ENCODE data around the gene NGLY1. TPM values are rescaled to one million over a fixed set of nuclear protein-coding genes. Genes with fewer than 3 reads are reported as not detected.

Gene NGLY1
- total RNA-seq, 4 donors from 2014 or later: 21.2 to 25.7 (median 23.3) TPM

GRCh38 chr3:25695731-25696420 is 87.4 kb downstream of the NGLY1 start:
- H3K27ac ChIP-seq (replicated peaks in 1 of 4): no peak overlapping the region
- H3K4me1 ChIP-seq: no peaks in the 10 kb centered on the region
- TF ChIP-seq POLR2A (IDR thresholded peaks at IDR 0.05; ENCODE audit: low read depth) (no peak), CTCF (IDR thresholded peaks at IDR 0.05) (no peak), EP300 (IDR thresholded peaks at IDR 0.05) (no peak), POLR2AphosphoS5 (IDR thresholded peaks at IDR 0.05) (no peak)
- DNase-seq (ENCODE audit: extremely low spot score): no peak
- WGBS: 90% methylated on average over 4 of the region's 4 CpGs
- H3K4me3 ChIP-seq: no peak overlapping the region
- no peaks in the 10 kb centered on the region for H3K9me3 ChIP-seq
- peaks cover 0 to 8% (median 0%) of the 10 kb centered on the region in 4 donors for H3K27me3 ChIP-seq
- no peaks in the 10 kb centered on the region for H3K36me3 ChIP-seq
- intact Hi-C loops (cut with DNase I): no loop called here

- Histone ChIP-seq H3K9me3 (no peaks in the 10 kb centered on the region), H3K4me3 (no peak overlapping the region), H3K36me3 (no peaks in the 10 kb centered on the region), H3K27ac (replicated peaks in 1 of 4) (no peak overlapping the region), H3K4me1 (no peaks in the 10 kb centered on the region), H3K27me3 (peaks cover 0 to 8% (median 0%) of the 10 kb centered on the region in 4 donors)
- intact Hi-C loops (cut with DNase I): no loop called here
- 63% methylated on average over 3 of the region's 3 CpGs for WGBS
- DNase-seq (ENCODE audit: extremely low spot score): no peak
- TF ChIP-seq EP300 (IDR thresholded peaks at IDR 0.05) (no peak), CTCF (IDR thresholded peaks at IDR 0.05) (no peak), POLR2AphosphoS5 (IDR thresholded peaks at IDR 0.05) (no peak), POLR2A (IDR thresholded peaks at IDR 0.05; ENCODE audit: low read depth) (no peak)
Observed at GRCh38 chr3:25693238-25693637, 90.0 kb downstream of the NGLY1 start.

GRCh38 chr3:25692341-25692740 is 90.9 kb downstream of the NGLY1 start:
- no peaks in the 10 kb centered on the region for H3K36me3 ChIP-seq
- no peak for TF ChIP-seq POLR2AphosphoS5 (IDR thresholded peaks at IDR 0.05)
- TF ChIP-seq CTCF (IDR thresholded peaks at IDR 0.05): no peak
- no peak for TF ChIP-seq EP300 (IDR thresholded peaks at IDR 0.05)
- no peak for TF ChIP-seq POLR2A (IDR thresholded peaks at IDR 0.05; ENCODE audit: low read depth)
- H3K9me3 ChIP-seq: no peaks in the 10 kb centered on the region
- no peak for DNase-seq (ENCODE audit: extremely low spot score)
- peaks cover 0 to 8% (median 0%) of the 10 kb centered on the region in 4 donors for H3K27me3 ChIP-seq
- no peak overlapping the region for H3K4me3 ChIP-seq
- no peaks in the 10 kb centered on the region for H3K4me1 ChIP-seq
- intact Hi-C loops (cut with DNase I): no loop called here
- no peak overlapping the region for H3K27ac ChIP-seq (replicated peaks in 1 of 4)
- WGBS: 70% methylated on average over 1 of the region's 1 CpG

- no peak for TF ChIP-seq CTCF (IDR thresholded peaks at IDR 0.05)
- no peak for TF ChIP-seq POLR2A (IDR thresholded peaks at IDR 0.05; ENCODE audit: low read depth)
- TF ChIP-seq POLR2AphosphoS5 (IDR thresholded peaks at IDR 0.05): no peak
- no peak for TF ChIP-seq EP300 (IDR thresholded peaks at IDR 0.05)
- 96% methylated on average over 2 of the region's 2 CpGs for WGBS
- no peaks in the 10 kb centered on the region for H3K4me1 ChIP-seq
- DNase-seq (ENCODE audit: extremely low spot score): no peak
- H3K27ac ChIP-seq (replicated peaks in 1 of 4): no peak overlapping the region
- no peaks in the 10 kb centered on the region for H3K36me3 ChIP-seq
- peaks cover 0 to 8% (median 0%) of the 10 kb centered on the region in 4 donors for H3K27me3 ChIP-seq
- intact Hi-C loops (cut with DNase I): no loop called here
- H3K9me3 ChIP-seq: no peaks in the 10 kb centered on the region
- no peak overlapping the region for H3K4me3 ChIP-seq
Observed at GRCh38 chr3:25690768-25691533, 92.3 kb downstream of the NGLY1 start.
